SK-N-SH (cell line): ENCODE data around the gene COMMD3. TPM values are rescaled to one million over a fixed set of nuclear protein-coding genes. Genes with fewer than 3 reads are reported as not detected.

Source experiments
- CTCF ChIA-PET: fragments of 300-600, 350-600 bp; formaldehyde crosslinking; extraction: SDS; loops from one replicate; lab custom pipeline; 2021; lab: Yijun Ruan, JAX
- POLR2A ChIA-PET: fragments of 350-600 bp; sonication (Branson Sonifier 250); formaldehyde crosslinking; extraction: SDS; loops from one replicate; lab custom pipeline; 2020; ENCODE audit warnings: antibody characterized with exemption, inconsistent platforms; lab: Yijun Ruan, JAX
- DNase-seq: peaks from one replicate; pipeline ENCODE4 v3.0.0; 2012
- H2AFZ ChIP-seq: fragments of 200-600 bp; sonication (generic); 2 replicates; pipeline ENCODE4 v1.8.1; 2016; ENCODE audit warnings: antibody characterized with exemption, mild to moderate bottlenecking, low read depth
- H3F3A ChIP-seq: fragments of 200-600 bp; sonication (generic); replicated peaks from 2 replicates; pipeline ENCODE3; 2016; ENCODE audit warnings: antibody characterized with exemption, mild to moderate bottlenecking; ENCODE audit not compliant: insufficient read depth
- H3K27ac ChIP-seq, 2 experiments: fragments of 200-500 bp in 1 of 2; fragments of 200-600 bp in 1 of 2; sonication (Bioruptor generic) in 1 of 2; sonication (generic), shearing (Covaris generic) in 1 of 2; 2 replicates each; pipeline versions ENCODE4 v1.5.1 to v1.6.1; 2014 to 2016; ENCODE audit warnings: low read depth in 2 of 2, inconsistent platforms in 1 of 2, low read length in 1 of 2, mild to moderate bottlenecking in 1 of 2, mixed read lengths in 1 of 2
- H3K27me3 ChIP-seq: fragments of 200-600 bp; sonication (generic), shearing (Covaris generic); 2 replicates; pipeline ENCODE4 v1.6.1; 2016; ENCODE audit warnings: mixed run types; ENCODE audit not compliant: insufficient read depth
- H3K36me3 ChIP-seq, 2 experiments: fragments of 200-500 bp in 1 of 2; fragments of 200-600 bp in 1 of 2; sonication (Bioruptor generic) in 1 of 2; sonication (generic) in 1 of 2; replicated peaks in 1 of 2; 2 replicates each; pipeline versions ENCODE3 to v1.5.1; 2014 to 2016; ENCODE audit warnings: low read length in 1 of 2, mild to moderate bottlenecking in 1 of 2; ENCODE audit not compliant: insufficient read depth in 2 of 2, control insufficient read depth in 1 of 2
- H3K4me1 ChIP-seq, 2 experiments: fragments of 200-500 bp in 1 of 2; fragments of 200-600 bp in 1 of 2; sonication (Bioruptor generic) in 1 of 2; sonication (generic), shearing (Covaris generic) in 1 of 2; 2 replicates each; pipeline versions ENCODE4 v1.5.1 to v1.6.1; 2014 to 2016; ENCODE audit warnings: low read depth in 1 of 2, low read length in 1 of 2, mixed run types in 1 of 2; ENCODE audit not compliant: insufficient read depth in 2 of 2, control insufficient read depth in 1 of 2
- H3K4me2 ChIP-seq: fragments of 200-600 bp; sonication (generic), shearing (Covaris generic); 2 replicates; pipeline ENCODE4 v1.6.1; 2017; ENCODE audit warnings: mixed run types
- H3K4me3 ChIP-seq, 2 experiments: fragments of 200-500 bp in 1 of 2; fragments of 200-600 bp in 1 of 2; sonication (Bioruptor generic) in 1 of 2; sonication (generic), shearing (Covaris generic) in 1 of 2; 2 replicates each; pipeline versions ENCODE4 v1.5.1 to v1.8.1; 2014 to 2016; ENCODE audit warnings: low read depth in 2 of 2, inconsistent platforms in 1 of 2, low read length in 1 of 2, mild to moderate bottlenecking in 1 of 2, mixed read lengths in 1 of 2, moderate library complexity in 1 of 2
- H3K79me2 ChIP-seq: fragments of 200-600 bp; sonication (generic); 2 replicates; pipeline ENCODE4 v1.8.1; 2017; ENCODE audit warnings: mild to moderate bottlenecking; ENCODE audit not compliant: insufficient read depth
- H3K9ac ChIP-seq: fragments of 200-600 bp; sonication (generic); 2 replicates; pipeline ENCODE4 v1.6.1; 2017; ENCODE audit warnings: mixed run types
- H3K9me2 ChIP-seq: fragments of 200-600 bp; sonication (generic); 2 replicates; pipeline ENCODE4 v1.6.1; 2017; ENCODE audit warnings: mixed run types
- H3K9me3 ChIP-seq: fragments of 200-600 bp; sonication (generic); 2 replicates; pipeline ENCODE4 v1.6.1; 2017; ENCODE audit warnings: mixed run types, mild to moderate bottlenecking, moderate library complexity
- H4K20me1 ChIP-seq: fragments of 200-600 bp; sonication (generic); 2 replicates; pipeline ENCODE4 v1.6.1; 2017; ENCODE audit warnings: mild to moderate bottlenecking, mixed run types; ENCODE audit not compliant: insufficient read depth
- CHD2 ChIP-seq: fragments of 150-350 bp; IDR thresholded peaks from 2 replicates; pipeline ENCODE4 v1.6.1; 2018; ENCODE audit warnings: low read length; ENCODE audit not compliant: partially characterized antibody
- CTCF ChIP-seq: fragments of 200-600 bp; sonication (generic); IDR thresholded peaks from 2 replicates; pipeline ENCODE4 v1.6.1; 2017; ENCODE audit warnings: antibody characterized with exemption, mild to moderate bottlenecking, moderate library complexity
- ELF1 ChIP-seq: IDR thresholded peaks from 2 replicates; pipeline ENCODE4 v1.4.0; 2012
- EP300 ChIP-seq, 2 experiments: IDR thresholded peaks; 2 replicates each; pipeline versions ENCODE4 v1.4.0 to v1.6.1; 2012; ENCODE audit warnings: borderline replicate concordance in 1 of 2, low read depth in 1 of 2, low read length in 1 of 2
- EZH2phosphoT487 ChIP-seq: fragments of 200-600 bp; sonication (generic); IDR thresholded peaks from 2 replicates; pipeline ENCODE4 v1.6.1; 2017; ENCODE audit warnings: low read depth, mixed run types, mild to moderate bottlenecking, antibody characterized with exemption, moderate library complexity, borderline replicate concordance
- FOSL2 ChIP-seq: IDR thresholded peaks from 2 replicates; pipeline ENCODE4 v1.4.0; 2012; ENCODE audit warnings: low read depth, mild to moderate bottlenecking, moderate library complexity, borderline replicate concordance
- FOXJ3 ChIP-seq: sonication (generic); formaldehyde crosslinking; IDR thresholded peaks from 2 replicates; pipeline ENCODE4 v1.5.1; 2020; ENCODE audit warnings: mild to moderate bottlenecking, missing genetic modification reagents
- FOXM1 ChIP-seq: IDR thresholded peaks from 2 replicates; pipeline ENCODE4 v1.4.0; 2012; ENCODE audit warnings: low read depth, mild to moderate bottlenecking
- GABPA ChIP-seq: IDR thresholded peaks from 2 replicates; pipeline ENCODE4 v1.4.0; 2012; ENCODE audit warnings: low read depth, mild to moderate bottlenecking
- MAX ChIP-seq: IDR thresholded peaks from 2 replicates; pipeline ENCODE4 v1.4.0; 2012; ENCODE audit warnings: low read depth
- MEF2A ChIP-seq: IDR thresholded peaks from 2 replicates; pipeline ENCODE4 v1.4.0; 2012; ENCODE audit warnings: low read depth, borderline replicate concordance
- MXI1 ChIP-seq: IDR thresholded peaks from 2 replicates; pipeline ENCODE4 v1.6.1; 2012; ENCODE audit warnings: mild to moderate bottlenecking, low read depth, low read length, improper control_type of control experiment
- NFIC ChIP-seq: IDR thresholded peaks from 2 replicates; pipeline ENCODE4 v1.4.0; 2012; ENCODE audit warnings: borderline replicate concordance
- PBX3 ChIP-seq: IDR thresholded peaks from 2 replicates; pipeline ENCODE4; 2012
- POLR2AphosphoS5 ChIP-seq: IDR thresholded peaks from 2 replicates; pipeline ENCODE4 v1.6.1; 2012; ENCODE audit warnings: low read depth, low read length
- RCOR1 ChIP-seq: fragments of 150-350 bp; IDR thresholded peaks from 2 replicates; pipeline ENCODE4 v1.6.1; 2017; ENCODE audit warnings: antibody characterized with exemption, low read length
- REST ChIP-seq: IDR thresholded peaks from 2 replicates; pipeline ENCODE4 v1.6.1; 2012; ENCODE audit warnings: mild to moderate bottlenecking, low read depth, low read length, moderate library complexity
- RFX5 ChIP-seq: IDR thresholded peaks from 2 replicates; pipeline ENCODE4 v1.6.1; 2012; ENCODE audit warnings: mild to moderate bottlenecking, improper control_type of control experiment, low read length
- TCF12 ChIP-seq: IDR thresholded peaks from 2 replicates; pipeline ENCODE4 v1.4.0; 2012
- TEAD4 ChIP-seq: IDR thresholded peaks from 2 replicates; pipeline ENCODE4 v1.4.0; 2012; ENCODE audit warnings: mild to moderate bottlenecking, borderline replicate concordance; ENCODE audit not compliant: insufficient read depth
- YY1 ChIP-seq: IDR thresholded peaks from 2 replicates; pipeline ENCODE4 v1.4.0; 2012; ENCODE audit warnings: low read depth, mild to moderate bottlenecking
- ZBTB33 ChIP-seq: IDR thresholded peaks from 2 replicates; pipeline ENCODE4 v1.4.0; 2012; ENCODE audit warnings: low read depth, borderline replicate concordance
- WGBS: methylation state at CpG from one replicate; pipeline ENCODE4 v1.1.6; 2017; ENCODE audit warnings: low lambda C conversion rate; 5-methylcytosine and 5-hydroxymethylcytosine counted together
- polyA plus RNA-seq, 3 experiments: library from polyadenylated mRNA; depleted of rRNA; stranded (reverse); fragments of >200 nt; gene quantifications; 2 replicates each; pipeline ENCODE4 v1.2.3, GENCODE V29; 2012

The COMMD3 gene
- polyA plus RNA-seq, 1 of the 3 experiments (the other 2 are of a cell fraction), result 26.9 TPM

- peak overlapping the region; percentile 55; the same call in 1 of the 2 replicates for H3K9ac ChIP-seq
- DNase-seq, result peak; percentile 92
- H3K4me3 ChIP-seq, result peak overlapping the region; percentile 64 to 67
- H3K9me2 ChIP-seq, result no peaks in the 10 kb centered on the region
- peak overlapping the region; percentile 44 for H2AFZ ChIP-seq
- ChIA-PET CTCF (interaction anchor here (0.6 to 1.0 kb wide), 3 partner anchors 14 to 662 kb away, joined by 3 read pairs; no protein-coding TSS in a partner anchor), POLR2A (interaction anchor here (0.9 to 1.4 kb wide), 3 partner anchors 9 to 229 kb away, joined by 3 to 5 read pairs (median 4); partner anchors contain the start of gene COMMD3)
- H3K27me3 ChIP-seq, result peaks cover 11% of the 10 kb centered on the region
- peaks cover 27% of the 10 kb centered on the region for H3K79me2 ChIP-seq
- peak overlapping the region; percentile 80 for H3K4me2 ChIP-seq
- peaks cover 23% of the 10 kb centered on the region for H4K20me1 ChIP-seq
- peaks cover 0 to 11% of the 10 kb centered on the region in 2 experiments; a peak in 2 of 4 replicates for H3K4me1 ChIP-seq
- peak overlapping the region; percentile 63 to 64 for H3K27ac ChIP-seq
- no peaks in the 10 kb centered on the region for H3K9me3 ChIP-seq
- peaks cover 34 to 39% of the 10 kb centered on the region in 2 experiments for H3K36me3 ChIP-seq
- WGBS, result 1% methylated on average over 46 of the region's 92 CpGs
- peaks cover 8% of the 10 kb centered on the region for H3F3A ChIP-seq
- TF ChIP-seq MAX (no peak; the same call in 1 of the 2 replicates), ZBTB33 (no peak), FOXJ3 (no peak), NFIC (no peak), YY1 (no peak), MXI1 (peak; percentile 79), GABPA (no peak), POLR2AphosphoS5 (peak; percentile 10; the same call in 1 of the 2 replicates), CTCF (no peak; the same call in 1 of the 2 replicates), TCF12 (peak; percentile 24; the same call in 1 of the 2 replicates), ELF1 (no peak), RCOR1 (no peak), PBX3 (no peak), FOSL2 (no peak), EZH2phosphoT487 (no peak), REST (no peak), FOXM1 (no peak), CHD2 (peak; percentile 6), MEF2A (no peak), EP300 (IDR thresholded peaks at IDR 0.05; ENCODE audit: borderline replicate concordance in 1 of 2, low read depth in 1 of 2, low read length in 1 of 2) (0 out of 4 replicates have a peak, but pooled peaks of 1 of the 2 experiments have one; percentile 17), TEAD4 (0 out of 2 replicates have a peak, but pooled peaks have one; percentile 20), RFX5 (0 out of 2 replicates have a peak, but pooled peaks have one; percentile 34)
Observed at GRCh38 chr10:22325272-22326144, 9.3 kb downstream of the COMMD3 start.
